Trophoblast cell (in vitro differentiated cells and primary cell): Measurements from ENCODE around the gene PALLD.
A peak's percentile ranks its signal among the peaks of the same experiment; 100 is the strongest.

Experiments used
- DNase-seq, 2 donors: peaks; one replicate each; pipeline ENCODE4 v3.0.0-alpha.2; 2016
- H2AFZ ChIP-seq: 2 replicates; pipeline ENCODE4 v1.6.1; 2013; ENCODE audit warnings: low read length, moderate library complexity, mild to moderate bottlenecking; ENCODE audit not compliant: insufficient read depth, poor library complexity
- H2AK5ac ChIP-seq: 2 replicates; pipeline ENCODE4 v1.6.1; 2013; ENCODE audit warnings: mild to moderate bottlenecking, low read length
- H2BK120ac ChIP-seq: 2 replicates; pipeline ENCODE4 v1.6.1; 2013; ENCODE audit warnings: low read length, mild to moderate bottlenecking, moderate library complexity; ENCODE audit not compliant: insufficient read depth, poor library complexity
- H2BK12ac ChIP-seq: 2 replicates; pipeline ENCODE4 v1.6.1; 2013; ENCODE audit warnings: mild to moderate bottlenecking, low read length, moderate library complexity
- H2BK5ac ChIP-seq: 2 replicates; pipeline ENCODE4 v1.6.1; 2013; ENCODE audit warnings: low read length, low read depth, moderate library complexity, mild to moderate bottlenecking; ENCODE audit not compliant: poor library complexity
- H3K14ac ChIP-seq: 2 replicates; pipeline ENCODE4 v1.6.1; 2013; ENCODE audit warnings: mild to moderate bottlenecking, low read length
- H3K18ac ChIP-seq: 2 replicates; pipeline ENCODE4 v1.6.1; 2013; ENCODE audit warnings: mild to moderate bottlenecking, low read length
- H3K23ac ChIP-seq: 2 replicates; pipeline ENCODE4 v1.6.1; 2013; ENCODE audit warnings: low read length
- H3K27ac ChIP-seq: 2 replicates; pipeline ENCODE4 v1.5.1; 2013; ENCODE audit warnings: low read depth, mild to moderate bottlenecking, inconsistent platforms, low read length, moderate library complexity
- H3K27me3 ChIP-seq: 2 replicates; pipeline ENCODE4 v1.6.1; 2013; ENCODE audit warnings: inconsistent platforms, mild to moderate bottlenecking, low read length, moderate library complexity; ENCODE audit not compliant: insufficient read depth
- H3K36me3 ChIP-seq, 2 experiments: 1 replicate in 1 of 2; 2 replicates in 1 of 2; pipeline ENCODE4 v1.6.1; 2013; ENCODE audit warnings: low read length in 2 of 2, mild to moderate bottlenecking in 2 of 2, moderate library complexity in 1 of 2; ENCODE audit not compliant: insufficient read depth in 2 of 2, control insufficient read depth in 1 of 2
- H3K4ac ChIP-seq: 2 replicates; pipeline ENCODE4 v1.6.1; 2013; ENCODE audit warnings: low read depth, mild to moderate bottlenecking, low read length, moderate library complexity
- H3K4me1 ChIP-seq, 2 experiments: 1 replicate in 1 of 2; 2 replicates in 1 of 2; pipeline ENCODE4 v1.6.1; 2013; ENCODE audit warnings: low read length in 2 of 2, mild to moderate bottlenecking in 2 of 2, moderate library complexity in 1 of 2; ENCODE audit not compliant: insufficient read depth in 2 of 2, control insufficient read depth in 1 of 2
- H3K4me2 ChIP-seq: 2 replicates; pipeline ENCODE4 v1.6.1; 2013; ENCODE audit warnings: inconsistent platforms, mild to moderate bottlenecking, low read length, moderate library complexity
- H3K4me3 ChIP-seq: 2 replicates; pipeline ENCODE4 v1.5.1; 2013; ENCODE audit warnings: mild to moderate bottlenecking, low read depth, low read length, inconsistent platforms
- H3K79me1 ChIP-seq: one replicate; pipeline ENCODE4 v1.6.1; 2013; ENCODE audit warnings: low read length
- H3K79me2 ChIP-seq: 2 replicates; pipeline ENCODE4 v1.6.1; 2013; ENCODE audit warnings: low read length, mild to moderate bottlenecking; ENCODE audit not compliant: control insufficient read depth, insufficient read depth, poor library complexity
- H3K9ac ChIP-seq: 2 replicates; pipeline ENCODE4 v1.6.1; 2013; ENCODE audit warnings: mild to moderate bottlenecking, low read length
- H3K9me3 ChIP-seq: 2 replicates; pipeline ENCODE4 v1.6.1; 2013; ENCODE audit warnings: low read depth, mild to moderate bottlenecking, control low read depth, inconsistent platforms, low read length; ENCODE audit not compliant: insufficient read depth
- H4K12ac ChIP-seq: 2 replicates; pipeline ENCODE4 v1.6.1; 2013; ENCODE audit warnings: low read depth, mild to moderate bottlenecking, low read length, moderate library complexity
- H4K8ac ChIP-seq: 2 replicates; pipeline ENCODE4 v1.6.1; 2013; ENCODE audit warnings: low read depth, mild to moderate bottlenecking, low read length, moderate library complexity
- H4K91ac ChIP-seq: one replicate; pipeline ENCODE4 v1.6.1; 2013; ENCODE audit warnings: low read depth, mild to moderate bottlenecking, low read length, moderate library complexity
- WGBS: extraction: QIAGEN DNeasy Blood & Tissue Kit; methylation state at CpG from one replicate; pipeline ENCODE4 v1.1.7; 2013; ENCODE audit warnings: missing lambda C conversion rate; ENCODE audit not compliant: insufficient read length, insufficient coverage; ENCODE audit errors: extremely low coverage; 5-methylcytosine and 5-hydroxymethylcytosine counted together

PALLD gene

GRCh38 chr4:168860827-168861226 lies 364.0 kb downstream of the PALLD start:
- H3K27me3 ChIP-seq: no peaks in the 10 kb centered on the region
- no CpG with 5 or more reads among the region's 3 CpGs for WGBS
- no peak overlapping the region for H4K8ac ChIP-seq
- no peaks in the 10 kb centered on the region for H3K79me1 ChIP-seq
- H3K27ac ChIP-seq: no peak overlapping the region
- peaks cover 10% of the 10 kb centered on the region for H3K79me2 ChIP-seq
- no peak overlapping the region for H3K23ac ChIP-seq
- H2BK12ac ChIP-seq: no peak overlapping the region
- no peak overlapping the region for H3K4me2 ChIP-seq
- no peak overlapping the region for H2AK5ac ChIP-seq
- no peak overlapping the region for H2BK5ac ChIP-seq
- H3K9ac ChIP-seq: no peak overlapping the region
- H3K18ac ChIP-seq: no peak overlapping the region
- no peaks in the 10 kb centered on the region for H3K9me3 ChIP-seq
- no peak overlapping the region for H2AFZ ChIP-seq
- H2BK120ac ChIP-seq: no peak overlapping the region
- no peak overlapping the region for H4K12ac ChIP-seq
- H3K36me3 ChIP-seq: peaks cover 14 to 30% of the 10 kb centered on the region in 2 experiments
- H4K91ac ChIP-seq: no peak overlapping the region
- H3K4me1 ChIP-seq: peaks cover 6 to 14% of the 10 kb centered on the region in 2 experiments
- no peak overlapping the region for H3K4me3 ChIP-seq
- H3K14ac ChIP-seq: no peak overlapping the region
- DNase-seq: peak in 1 of 2 donors; percentile 42
- no peak overlapping the region for H3K4ac ChIP-seq

DNA sequence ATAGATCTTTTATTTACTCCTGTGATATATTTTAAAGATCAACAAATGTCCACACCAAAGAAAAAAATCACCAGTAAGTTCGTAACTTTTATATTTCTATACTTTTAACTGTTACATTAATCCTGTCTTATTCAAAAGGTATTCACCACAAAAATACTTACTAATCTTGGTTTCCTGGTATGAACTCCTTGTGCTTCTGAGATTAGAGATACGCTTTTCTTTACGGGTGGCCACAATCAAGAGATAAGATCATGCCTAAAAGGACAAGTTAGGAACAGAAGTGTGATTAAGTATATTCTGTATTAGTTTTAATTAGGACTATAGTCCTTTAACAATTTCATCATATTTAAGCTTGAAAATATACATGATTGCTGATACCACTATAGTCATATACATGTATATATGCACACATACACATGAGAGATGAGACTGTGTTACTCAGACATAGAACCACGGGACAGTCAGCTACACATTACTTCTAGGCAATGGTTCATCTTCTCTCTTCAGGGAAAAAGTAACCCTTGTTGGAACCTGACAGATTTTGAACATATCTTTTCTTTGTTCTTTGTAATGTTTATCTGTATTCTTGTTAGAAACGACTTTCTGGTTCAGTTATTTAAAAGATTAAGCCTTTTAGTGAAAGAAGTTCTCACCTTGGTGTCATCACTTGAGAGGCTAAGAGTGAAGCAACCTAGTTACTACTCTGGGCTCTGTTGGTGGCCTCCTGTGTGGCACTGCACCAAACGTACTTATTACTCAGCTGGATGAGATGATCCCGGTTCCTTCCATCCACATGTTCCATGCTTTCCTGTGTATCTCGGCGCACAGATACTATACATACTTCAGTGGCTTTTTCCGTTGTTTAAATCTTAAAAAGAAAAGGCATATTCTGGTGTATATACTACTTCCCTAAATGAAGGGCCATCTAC lies 367.1 kb downstream of the PALLD start:
- no peak overlapping the region for H3K27ac ChIP-seq
- H3K14ac ChIP-seq: no peak overlapping the region
- H4K12ac ChIP-seq: no peak overlapping the region
- peaks cover 5 to 14% of the 10 kb centered on the region in 2 experiments for H3K4me1 ChIP-seq
- H3K79me1 ChIP-seq: no peaks in the 10 kb centered on the region
- H3K18ac ChIP-seq: no peak overlapping the region
- no peak overlapping the region for H2AK5ac ChIP-seq
- H2AFZ ChIP-seq: no peak overlapping the region
- no peak overlapping the region for H2BK120ac ChIP-seq
- no peak overlapping the region for H4K8ac ChIP-seq
- H3K4me2 ChIP-seq: no peak overlapping the region
- H3K9ac ChIP-seq: no peak overlapping the region
- peaks cover 12% of the 10 kb centered on the region for H3K79me2 ChIP-seq
- no peak overlapping the region for H4K91ac ChIP-seq
- no peaks in the 10 kb centered on the region for H3K9me3 ChIP-seq
- no peak for DNase-seq
- H2BK12ac ChIP-seq: no peak overlapping the region
- H2BK5ac ChIP-seq: no peak overlapping the region
- no peak overlapping the region for H3K4ac ChIP-seq
- WGBS: no CpG with 5 or more reads among the region's 10 CpGs
- peaks cover 11 to 32% of the 10 kb centered on the region in 2 experiments for H3K36me3 ChIP-seq
- H3K4me3 ChIP-seq: no peak overlapping the region
- H3K27me3 ChIP-seq: no peaks in the 10 kb centered on the region
- no peak overlapping the region for H3K23ac ChIP-seq

DNA sequence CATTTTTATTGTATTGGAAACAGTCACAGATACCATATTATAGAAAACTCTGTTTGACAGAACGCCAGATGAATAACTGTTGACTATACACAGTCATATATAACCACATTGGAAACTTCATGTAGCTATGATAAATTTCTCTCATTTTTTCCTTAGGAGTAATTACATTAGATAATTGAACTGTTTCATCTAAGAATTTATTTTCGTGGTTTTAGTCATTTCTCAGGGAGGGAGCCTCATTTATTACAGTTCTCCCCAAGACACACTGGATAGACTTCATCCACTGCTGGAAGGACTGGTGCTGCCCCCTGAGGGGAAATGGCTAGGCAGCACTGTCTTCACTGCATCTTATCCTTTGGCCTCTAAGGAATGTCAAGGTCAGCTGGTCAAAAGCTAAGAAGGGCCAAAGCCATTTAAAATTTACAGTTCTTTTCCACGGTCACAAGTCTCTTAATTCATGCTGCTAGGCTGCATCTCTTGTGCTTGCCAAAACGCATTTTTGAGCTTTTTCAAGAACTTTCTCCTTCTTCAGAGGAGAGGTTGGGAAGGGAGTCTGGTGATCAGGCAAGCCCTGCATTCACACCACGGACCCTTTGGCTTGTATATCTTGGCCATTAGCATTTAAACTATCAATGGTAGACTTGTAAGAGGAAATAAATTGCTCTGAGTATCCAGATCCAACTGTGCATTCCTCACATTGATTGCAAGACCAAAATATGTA lies 368.1 kb downstream of the PALLD start:
- no peak overlapping the region for H2AK5ac ChIP-seq
- H4K91ac ChIP-seq: no peak overlapping the region
- H4K8ac ChIP-seq: no peak overlapping the region
- no peak overlapping the region for H2BK120ac ChIP-seq
- H2AFZ ChIP-seq: no peak overlapping the region
- H3K14ac ChIP-seq: no peak overlapping the region
- no peak overlapping the region for H3K18ac ChIP-seq
- H3K27ac ChIP-seq: peak overlapping the region; percentile 7
- H3K36me3 ChIP-seq: peaks cover 12 to 27% of the 10 kb centered on the region in 2 experiments
- no peak overlapping the region for H3K23ac ChIP-seq
- no peak for DNase-seq
- H2BK5ac ChIP-seq: no peak overlapping the region
- H3K4ac ChIP-seq: no peak overlapping the region
- no peaks in the 10 kb centered on the region for H3K27me3 ChIP-seq
- no peaks in the 10 kb centered on the region for H3K9me3 ChIP-seq
- no peak overlapping the region for H2BK12ac ChIP-seq
- no peak overlapping the region for H4K12ac ChIP-seq
- H3K79me2 ChIP-seq: peaks cover 7% of the 10 kb centered on the region
- H3K9ac ChIP-seq: no peak overlapping the region
- no CpG with 5 or more reads among the region's 5 CpGs for WGBS
- peak overlapping the region; percentile 3 for H3K4me2 ChIP-seq
- no peaks in the 10 kb centered on the region for H3K79me1 ChIP-seq
- peaks cover 5 to 9% of the 10 kb centered on the region in 2 experiments for H3K4me1 ChIP-seq
- no peak overlapping the region for H3K4me3 ChIP-seq

DNA sequence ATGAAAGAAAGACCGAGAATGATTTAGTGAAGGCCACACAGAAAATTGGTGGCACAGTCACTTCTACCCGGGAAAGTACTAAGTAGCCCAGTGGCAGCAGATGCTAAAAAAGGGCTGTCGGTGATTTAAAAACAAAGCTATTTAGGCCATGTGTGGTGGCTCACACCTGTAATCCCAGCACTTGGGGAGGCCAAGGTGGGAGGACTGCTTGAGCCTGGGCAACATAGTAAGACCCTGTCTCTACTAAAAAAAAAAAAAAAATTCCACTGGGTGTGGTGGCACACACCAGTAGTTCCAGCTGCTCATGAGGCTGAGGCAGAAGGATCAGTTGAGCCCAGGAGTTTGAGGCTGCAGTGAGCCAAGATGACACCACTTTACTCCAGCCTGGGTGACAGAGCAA lies 369.0 kb downstream of the PALLD start:
- Histone ChIP-seq H2BK12ac (no peak overlapping the region), H3K27ac (no peak overlapping the region), H4K8ac (no peak overlapping the region), H3K18ac (no peak overlapping the region), H3K9ac (no peak overlapping the region), H3K79me1 (no peaks in the 10 kb centered on the region), H2AFZ (no peak overlapping the region), H3K79me2 (peaks cover 3% of the 10 kb centered on the region), H3K9me3 (no peaks in the 10 kb centered on the region), H3K4me2 (no peak overlapping the region), H3K4ac (peak overlapping the region; percentile 67), H2BK120ac (no peak overlapping the region), H3K14ac (no peak overlapping the region), H2AK5ac (no peak overlapping the region), H3K36me3 (peaks cover 10 to 25% of the 10 kb centered on the region in 2 experiments), H3K27me3 (no peaks in the 10 kb centered on the region), H3K4me3 (no peak overlapping the region), H2BK5ac (no peak overlapping the region), H3K4me1 (peaks cover 5 to 7% of the 10 kb centered on the region in 2 experiments), H4K12ac (no peak overlapping the region), H3K23ac (no peak overlapping the region), H4K91ac (no peak overlapping the region)
- no peak for DNase-seq
- no CpG with 5 or more reads among the region's 3 CpGs for WGBS
